Neural cell (in vitro differentiated cells): ENCODE data around the gene ENAM. TPM values are rescaled to one million over a fixed set of nuclear protein-coding genes. Genes with fewer than 3 reads are reported as not detected.

Experiments
- H2AFZ ChIP-seq: fragments of 200-600, 300-800 bp; sonication (generic), shearing (Covaris generic); 2 replicates; pipeline ENCODE4 v1.6.0; 2014; ENCODE audit warnings: low read depth, mild to moderate bottlenecking, antibody characterized with exemption, low read length, moderate library complexity
- H3F3A ChIP-seq: fragments of 200-600 bp; shearing (Covaris generic); 2 replicates; pipeline ENCODE4 v1.6.1; 2016; ENCODE audit warnings: mild to moderate bottlenecking, moderate library complexity, mixed read lengths, antibody characterized with exemption, low read length; ENCODE audit not compliant: insufficient read depth, poor library complexity, severe bottlenecking
- H3K27ac ChIP-seq: fragments of 200-600, 300-800 bp; sonication (generic), shearing (Covaris generic); 2 replicates; pipeline ENCODE4 v1.5.1; 2014; ENCODE audit warnings: mild to moderate bottlenecking, low read length, moderate library complexity
- H3K27me3 ChIP-seq: fragments of 300-800, 200-600 bp; sonication (generic), shearing (Covaris generic); 2 replicates; pipeline ENCODE4 v1.6.0; 2014; ENCODE audit warnings: mild to moderate bottlenecking, low read depth, low read length, moderate library complexity; ENCODE audit not compliant: insufficient read depth
- H3K36me3 ChIP-seq: fragments of 300-800, 200-600 bp; sonication (generic), shearing (Covaris generic); 2 replicates; pipeline ENCODE4 v1.5.1; 2014; ENCODE audit warnings: mild to moderate bottlenecking, antibody characterized with exemption, low read length, moderate library complexity; ENCODE audit not compliant: insufficient read depth
- H3K4me2 ChIP-seq: fragments of 300-800, 200-600 bp; sonication (generic), shearing (Covaris generic); 2 replicates; pipeline ENCODE4 v1.6.0; 2014; ENCODE audit warnings: mild to moderate bottlenecking, low read length
- H3K4me3 ChIP-seq: fragments of 300-800, 200-600 bp; sonication (generic), shearing (Covaris generic); 2 replicates; pipeline ENCODE4 v1.5.1; 2014; ENCODE audit warnings: mild to moderate bottlenecking, low read length, moderate library complexity
- H3K79me2 ChIP-seq: fragments of 200-600 bp; shearing (Covaris generic); replicated peaks from 2 replicates; pipeline ENCODE4 v1.6.0; 2014; ENCODE audit warnings: mild to moderate bottlenecking, low read length, moderate library complexity; ENCODE audit not compliant: insufficient read depth
- H3K9ac ChIP-seq: fragments of 300-800, 200-600 bp; sonication (generic), shearing (Covaris generic); 2 replicates; pipeline ENCODE4 v1.6.1; 2016; ENCODE audit warnings: mild to moderate bottlenecking, low read length, mixed read lengths
- H3K9me2 ChIP-seq: fragments of 200-600 bp; shearing (Covaris generic); 2 replicates; pipeline ENCODE4 v1.6.1; 2016; ENCODE audit warnings: mild to moderate bottlenecking, low read length, mixed read lengths; ENCODE audit not compliant: insufficient read depth
- H3K9me3 ChIP-seq: fragments of 200-600, 300-800 bp; sonication (generic), shearing (Covaris generic); 2 replicates; pipeline ENCODE4 v1.6.1; 2016; ENCODE audit warnings: mild to moderate bottlenecking, mixed run types, low read length, moderate library complexity, mixed read lengths
- H4K20me1 ChIP-seq: fragments of 200-600 bp; shearing (Covaris generic); 2 replicates; pipeline ENCODE4 v1.6.1; 2016; ENCODE audit warnings: mild to moderate bottlenecking, mixed run types; ENCODE audit not compliant: insufficient read depth
- CTCF ChIP-seq: fragments of 450-650 bp; IDR thresholded peaks from 2 replicates; pipeline ENCODE4 v1.5.1; 2014; ENCODE audit warnings: antibody characterized with exemption, mild to moderate bottlenecking, moderate library complexity; ENCODE audit not compliant: poor library complexity, severe bottlenecking
- EP300 ChIP-seq: fragments of 450-650 bp; conservative IDR thresholded peaks from 2 replicates; pipeline ENCODE4 v1.6.1; 2014; ENCODE audit warnings: antibody characterized with exemption, mild to moderate bottlenecking, moderate library complexity; ENCODE audit not compliant: poor library complexity, severe bottlenecking
- EZH2 ChIP-seq: fragments of 200-600, 300-800 bp; shearing (Covaris generic), sonication (generic); IDR thresholded peaks from 2 replicates; pipeline ENCODE4 v1.6.1; 2014; ENCODE audit warnings: antibody characterized with exemption, low read length, borderline replicate concordance, mild to moderate bottlenecking; ENCODE audit not compliant: insufficient read depth, poor library complexity, severe bottlenecking
- MXI1 ChIP-seq: fragments of 450-650 bp; conservative IDR thresholded peaks from 2 replicates; pipeline ENCODE4 v1.6.1; 2014; ENCODE audit warnings: antibody characterized with exemption, mild to moderate bottlenecking; ENCODE audit not compliant: poor library complexity, severe bottlenecking
- POLR2AphosphoS5 ChIP-seq: IDR thresholded peaks from 2 replicates; pipeline ENCODE4 v1.6.1; 2012
- RAD21 ChIP-seq: fragments of 450-650 bp; conservative IDR thresholded peaks from 2 replicates; pipeline ENCODE4 v1.6.1; 2014; ENCODE audit warnings: antibody characterized with exemption, mild to moderate bottlenecking, moderate library complexity
- REST ChIP-seq: IDR thresholded peaks from 2 replicates; pipeline ENCODE4 v1.6.1; 2012; ENCODE audit warnings: borderline replicate concordance
- SMC3 ChIP-seq: fragments of 450-650 bp; conservative IDR thresholded peaks from 2 replicates; pipeline ENCODE4 v1.6.1; 2014; ENCODE audit warnings: antibody characterized with exemption, mild to moderate bottlenecking, moderate library complexity; ENCODE audit not compliant: poor library complexity
- TAF1 ChIP-seq: IDR thresholded peaks from 2 replicates; pipeline ENCODE4 v1.6.1; 2012; ENCODE audit warnings: low read depth
- polyA plus RNA-seq: library from polyadenylated mRNA; depleted of rRNA; stranded (reverse); fragments of >200 nt; gene quantifications from 2 replicates; pipeline ENCODE4 v1.2.3, GENCODE V29; 2014

Gene ENAM
- polyA plus RNA-seq, 1 donor from 2014 or later = not detected

DNA sequence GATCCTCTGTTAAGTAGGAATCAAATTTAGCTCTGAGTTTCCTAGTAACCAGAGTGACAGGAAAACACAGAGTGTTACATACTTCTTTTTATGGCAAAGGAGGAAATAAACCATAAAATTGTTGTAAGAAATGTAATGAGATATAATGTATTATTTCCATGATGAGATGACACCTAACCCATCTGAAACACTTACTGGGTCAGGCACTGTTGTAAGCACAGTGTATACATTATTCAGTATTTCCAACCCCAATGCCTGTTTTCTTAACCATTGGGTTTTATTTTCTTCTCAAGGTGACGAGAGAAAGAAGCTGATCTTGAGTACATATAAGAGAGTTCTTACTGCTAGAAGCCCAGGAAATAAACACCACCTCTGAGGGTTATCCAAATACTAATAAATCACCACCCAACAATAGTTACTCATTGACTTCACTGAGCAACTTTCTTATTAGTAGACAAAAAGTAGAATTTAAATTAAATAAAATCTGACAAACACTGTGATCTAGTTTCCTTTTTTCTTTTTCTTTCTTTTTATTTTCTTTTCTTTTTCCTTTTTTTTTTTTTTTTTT, 4.2 kb upstream of the ENAM start:
- H3K9me2 ChIP-seq = no peaks in the 10 kb centered on the region
- H3K27ac ChIP-seq = no peak overlapping the region
- no peaks in the 10 kb centered on the region for H3K36me3 ChIP-seq

GRCh38 chr4:70627620-70628019, 924 bp upstream of the ENAM start:
- Histone ChIP-seq H3K4me2 (no peak overlapping the region), H3K9me2 (no peaks in the 10 kb centered on the region), H3K27me3 (no peaks in the 10 kb centered on the region), H3K9me3 (no peaks in the 10 kb centered on the region), H3K9ac (no peak overlapping the region), H3F3A (no peaks in the 10 kb centered on the region), H3K27ac (no peak overlapping the region), H3K4me3 (no peak overlapping the region), H3K79me2 (no peaks in the 10 kb centered on the region), H2AFZ (no peak overlapping the region), H3K36me3 (no peaks in the 10 kb centered on the region), H4K20me1 (no peaks in the 10 kb centered on the region)
- no peak for TF ChIP-seq POLR2AphosphoS5

More for the DNA sequence above, 4.2 kb upstream of the ENAM start:
- Histone ChIP-seq H3F3A (no peaks in the 10 kb centered on the region), H3K9me3 (no peaks in the 10 kb centered on the region), H3K4me3 (no peak overlapping the region), H3K4me2 (no peak overlapping the region), H4K20me1 (no peaks in the 10 kb centered on the region), H2AFZ (no peak overlapping the region), H3K9ac (no peak overlapping the region), H3K27me3 (no peaks in the 10 kb centered on the region), H3K79me2 (no peaks in the 10 kb centered on the region)
- TF ChIP-seq SMC3 (no peak), EP300 (peak; percentile 15)

DNA sequence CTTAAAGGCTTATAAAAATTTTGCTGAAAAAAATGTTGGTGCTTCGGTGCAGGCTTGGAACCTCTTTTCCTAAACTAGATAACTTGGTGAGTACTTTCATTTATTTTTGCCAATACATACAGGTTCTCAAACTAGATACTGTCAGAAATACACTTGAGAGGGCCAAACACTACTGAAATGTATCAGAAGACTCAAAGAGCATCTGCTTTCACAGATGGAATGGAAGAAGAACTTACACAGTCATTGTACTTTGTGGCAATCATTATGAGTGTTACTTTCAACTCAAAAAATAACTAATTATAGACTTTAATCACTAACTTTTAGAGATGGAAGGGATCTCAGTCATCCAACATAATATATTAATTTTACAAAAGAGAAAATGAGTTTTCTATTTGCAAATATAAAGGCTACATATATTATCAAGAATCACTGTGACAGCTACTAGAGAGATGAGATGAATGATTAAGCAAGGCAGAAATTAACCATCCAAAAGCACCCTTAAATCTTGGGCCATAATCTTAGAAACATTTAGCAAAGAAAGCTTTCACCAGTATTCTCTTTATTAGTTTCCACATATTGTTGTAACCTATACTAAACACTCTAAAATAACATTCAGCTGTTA, 1.0 kb downstream of the ENAM start:
- H3K4me3 ChIP-seq = no peak overlapping the region
- no peaks in the 10 kb centered on the region for H3K27me3 ChIP-seq
- no peaks in the 10 kb centered on the region for H4K20me1 ChIP-seq
- no peak overlapping the region for H3K27ac ChIP-seq
- H3K4me2 ChIP-seq = no peak overlapping the region
- H3K36me3 ChIP-seq = no peaks in the 10 kb centered on the region
- H3K9me3 ChIP-seq = no peaks in the 10 kb centered on the region
- TF ChIP-seq TAF1 (no peak), POLR2AphosphoS5 (no peak), EZH2 (no peak), CTCF (no peak), RAD21 (no peak)
- H3F3A ChIP-seq = no peaks in the 10 kb centered on the region
- H3K9ac ChIP-seq = no peak overlapping the region
- no peaks in the 10 kb centered on the region for H3K9me2 ChIP-seq
- no peaks in the 10 kb centered on the region for H3K79me2 ChIP-seq
- no peak overlapping the region for H2AFZ ChIP-seq

DNA sequence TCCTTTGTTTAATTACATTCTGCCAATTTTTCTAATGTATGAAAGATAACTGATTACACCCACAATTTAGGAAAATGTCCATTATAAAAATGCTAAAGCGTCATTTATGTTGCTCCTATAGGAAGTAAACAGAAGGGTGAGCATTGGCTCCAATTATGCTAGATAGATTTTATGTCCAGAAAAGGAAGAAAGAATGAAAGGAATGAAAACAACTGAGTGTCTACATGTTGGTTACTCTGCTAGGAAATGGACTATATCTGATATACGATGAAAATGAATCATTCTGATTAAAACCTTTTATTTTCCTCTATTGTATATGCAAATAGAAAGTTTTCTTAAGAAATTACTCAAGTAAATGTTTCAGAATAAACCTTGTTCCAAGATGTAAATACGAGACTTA, 1.6 kb downstream of the ENAM start:
- H3K36me3 ChIP-seq = no peaks in the 10 kb centered on the region

More for the DNA sequence above, 1.6 kb downstream of the ENAM start:
- no peaks in the 10 kb centered on the region for H3F3A ChIP-seq
- TF ChIP-seq TAF1 (no peak), EZH2 (no peak), CTCF (no peak), MXI1 (no peak), POLR2AphosphoS5 (no peak), REST (no peak), SMC3 (no peak), RAD21 (no peak), EP300 (no peak)
- H3K27ac ChIP-seq = no peak overlapping the region
- H2AFZ ChIP-seq = no peak overlapping the region
- H4K20me1 ChIP-seq = no peaks in the 10 kb centered on the region
- H3K27me3 ChIP-seq = no peaks in the 10 kb centered on the region
- H3K9me3 ChIP-seq = no peaks in the 10 kb centered on the region
- H3K4me2 ChIP-seq = no peak overlapping the region
- no peak overlapping the region for H3K9ac ChIP-seq
- H3K79me2 ChIP-seq = no peaks in the 10 kb centered on the region
- H3K9me2 ChIP-seq = no peaks in the 10 kb centered on the region
- no peak overlapping the region for H3K4me3 ChIP-seq
